GM12891 (cell line): ENCODE data around the gene LRP3.

Source experiments
- DNase-seq: peaks from one replicate; pipeline ENCODE4 v3.0.0; 2011; ENCODE audit warnings: low spot score; ENCODE audit not compliant: insufficient read length
- FAIRE-seq: peaks from 2 replicates; lab custom pipeline; 2011; peaks lifted over from hg19 to GRCh38; lab: Jason Lieb, UNC
- PAX5 ChIP-seq: IDR thresholded peaks from 2 replicates; pipeline ENCODE4 v1.6.1; 2011; ENCODE audit warnings: low read length, moderate library complexity, mild to moderate bottlenecking; ENCODE audit not compliant: insufficient read depth, severe bottlenecking
- POLR2A ChIP-seq: IDR thresholded peaks from 2 replicates; pipeline ENCODE4 v1.6.1; 2011; ENCODE audit warnings: low read depth, low read length, control low read depth
- POLR2AphosphoS5 ChIP-seq: IDR thresholded peaks from 2 replicates; pipeline ENCODE4 v1.6.1; 2011; ENCODE audit warnings: low read depth, low read length, control low read depth
- POU2F2 ChIP-seq: IDR thresholded peaks from 2 replicates; pipeline ENCODE4 v1.6.1; 2011; ENCODE audit warnings: low read depth, mild to moderate bottlenecking, control low read depth, low read length, moderate library complexity
- SPI1 ChIP-seq: IDR thresholded peaks from 2 replicates; pipeline ENCODE4 v1.6.1; 2011; ENCODE audit warnings: low read depth, low read length, control low read depth
- TAF1 ChIP-seq: IDR thresholded peaks from 2 replicates; pipeline ENCODE4 v1.6.1; 2011; ENCODE audit warnings: low read depth, low read length, control low read depth

Gene LRP3

GRCh38 chr19:33252971-33253370 is 58.8 kb downstream of the LRP3 start:
- DNase-seq = no peak
- TF ChIP-seq TAF1 = no peak
- TF ChIP-seq POLR2A = no peak
- TF ChIP-seq POLR2AphosphoS5 = no peak
- TF ChIP-seq POU2F2 = no peak
- no peak for TF ChIP-seq PAX5
- TF ChIP-seq SPI1 = no peak
- FAIRE-seq = no peak

GRCh38 chr19:33254245-33254824 is 60.2 kb downstream of the LRP3 start:
- DNase-seq = no peak
- TF ChIP-seq TAF1 (no peak), POLR2AphosphoS5 (no peak), PAX5 (no peak), POLR2A (no peak), POU2F2 (no peak), SPI1 (no peak)
- FAIRE-seq = no peak

- FAIRE-seq (no peak), DNase-seq (no peak)
- no peak for TF ChIP-seq TAF1
- TF ChIP-seq POLR2A = no peak
Measured at GRCh38 chr19:33255781-33256180, 61.7 kb downstream of the LRP3 start.

- TF ChIP-seq POU2F2 (no peak), TAF1 (no peak), POLR2A (no peak), POLR2AphosphoS5 (no peak), SPI1 (no peak), PAX5 (no peak)
- FAIRE-seq = no peak
- no peak for DNase-seq
Measured at GRCh38 chr19:33256261-33256660, 62.1 kb downstream of the LRP3 start.

GRCh38 chr19:33257828-33258227 is 63.7 kb downstream of the LRP3 start:
- DNase-seq (no peak), FAIRE-seq (no peak)
- TF ChIP-seq SPI1 (no peak), POLR2AphosphoS5 (no peak), POLR2A (no peak), PAX5 (no peak), POU2F2 (no peak), TAF1 (no peak)
